Smooth muscle cell (in vitro differentiated cells): ENCODE data around the gene TPPP2. TPM values are rescaled to one million over a fixed set of nuclear protein-coding genes. Genes with fewer than 3 reads are reported as not detected.

Source experiments
- DNase-seq: peaks from one replicate; lab custom pipeline; 2025; ENCODE audit not compliant: unreplicated experiment; lab: John Stamatoyannopoulos, UW
- H2AFZ ChIP-seq: fragments of 200-600 bp; sonication (generic); 2 replicates; pipeline ENCODE4 v1.6.0; 2016; ENCODE audit warnings: antibody characterized with exemption, low read depth, mild to moderate bottlenecking
- H3F3A ChIP-seq: fragments of 200-600 bp; sonication (generic); 2 replicates; pipeline ENCODE4 v1.6.0; 2017; ENCODE audit warnings: antibody characterized with exemption, low read depth
- H3K27ac ChIP-seq: fragments of 200-600 bp; sonication (generic); 2 replicates; pipeline ENCODE4 v1.5.1; 2016; ENCODE audit warnings: low read depth, mild to moderate bottlenecking
- H3K27me3 ChIP-seq: fragments of 200-600 bp; sonication (generic); 2 replicates; pipeline ENCODE4 v1.6.1; 2016; ENCODE audit warnings: low read depth, mild to moderate bottlenecking
- H3K36me3 ChIP-seq: fragments of 200-600 bp; sonication (generic); 2 replicates; pipeline ENCODE4 v1.5.1; 2016; ENCODE audit warnings: low read depth
- H3K4me1 ChIP-seq: fragments of 200-600 bp; sonication (generic); 2 replicates; pipeline ENCODE4 v1.5.1; 2016; ENCODE audit warnings: low read depth
- H3K4me2 ChIP-seq: fragments of 200-600 bp; sonication (generic); 2 replicates; pipeline ENCODE4 v1.6.0; 2016; ENCODE audit warnings: mild to moderate bottlenecking
- H3K4me3 ChIP-seq: fragments of 200-600 bp; sonication (generic); 2 replicates; pipeline ENCODE4 v1.5.1; 2016; ENCODE audit warnings: mild to moderate bottlenecking
- H3K79me2 ChIP-seq: fragments of 200-600 bp; sonication (generic); 2 replicates; pipeline ENCODE4 v1.6.0; 2016; ENCODE audit warnings: low read depth, mild to moderate bottlenecking
- H3K9ac ChIP-seq: fragments of 200-600 bp; sonication (generic); 2 replicates; pipeline ENCODE4 v1.6.0; 2016; ENCODE audit warnings: low read depth
- H3K9me3 ChIP-seq: fragments of 200-600 bp; sonication (generic); replicated peaks from 2 replicates; pipeline ENCODE4 v1.5.1; 2016; ENCODE audit warnings: low read depth
- H4K20me1 ChIP-seq: fragments of 200-600 bp; sonication (generic); 2 replicates; pipeline ENCODE4 v1.6.0; 2016; ENCODE audit warnings: low read depth
- WGBS: methylation state at CpG from one replicate; pipeline ENCODE4 v1.1.7; 2016; ENCODE audit warnings: low lambda C conversion rate; 5-methylcytosine and 5-hydroxymethylcytosine counted together
- polyA plus RNA-seq: library from polyadenylated mRNA; unstranded; fragments of >200 nt; fragmentation: Nextera tagmentation; extraction: Ambion mirVana; gene quantifications from 2 replicates; pipeline ENCODE4 v1.2.1, GENCODE V29; 2016
- total RNA-seq: library from RNA; depleted of rRNA; stranded (reverse); fragments of >200 nt; gene quantifications from 2 replicates; pipeline ENCODE4 v1.2.3, GENCODE V29; 2014
- TF ChIP-seq, protein P1 (sequence below): fragments of 200-600 bp; sonication (generic); IDR thresholded peaks from 2 replicates; pipeline ENCODE4 v1.5.1; 2017; ENCODE audit warnings: borderline replicate concordance, mild to moderate bottlenecking, antibody characterized with exemption; ENCODE audit not compliant: insufficient read depth, poor library complexity, severe bottlenecking

Gene TPPP2
- total and polyA plus RNA-seq, 2 experiments from 2014 or later: 0.70 TPM; not detected in 1

DNA sequence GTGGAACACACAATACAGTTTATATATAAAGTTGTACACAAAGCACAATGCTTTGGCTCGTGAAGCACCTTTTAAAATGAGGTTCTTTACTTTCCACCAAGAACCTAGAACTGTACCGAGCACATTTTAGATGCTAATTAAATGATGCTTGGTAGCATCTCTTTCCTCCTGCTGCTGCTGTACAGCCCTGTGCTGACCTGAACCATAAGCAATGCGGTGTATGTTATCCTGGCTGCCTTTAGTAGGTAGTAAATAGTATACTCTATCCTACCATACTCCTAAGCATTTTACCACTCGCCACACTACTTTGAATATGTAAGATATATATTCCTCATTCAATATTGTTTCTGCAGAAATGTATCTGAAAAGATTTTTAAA is 24.7 kb downstream of the TPPP2 start:
- Histone ChIP-seq H3K9ac (no peak overlapping the region), H3K4me2 (no peak overlapping the region), H4K20me1 (no peaks in the 10 kb centered on the region), H3K4me3 (no peak overlapping the region), H3F3A (peaks cover 5% of the 10 kb centered on the region), H3K27ac (no peak overlapping the region), H3K36me3 (no peaks in the 10 kb centered on the region), H3K9me3 (no peaks in the 10 kb centered on the region), H2AFZ (no peak overlapping the region), H3K79me2 (no peaks in the 10 kb centered on the region), H3K27me3 (no peaks in the 10 kb centered on the region), H3K4me1 (no peaks in the 10 kb centered on the region)
- 95% methylated on average over 4 of the region's 4 CpGs for WGBS
- TF ChIP-seq, protein P1, sequence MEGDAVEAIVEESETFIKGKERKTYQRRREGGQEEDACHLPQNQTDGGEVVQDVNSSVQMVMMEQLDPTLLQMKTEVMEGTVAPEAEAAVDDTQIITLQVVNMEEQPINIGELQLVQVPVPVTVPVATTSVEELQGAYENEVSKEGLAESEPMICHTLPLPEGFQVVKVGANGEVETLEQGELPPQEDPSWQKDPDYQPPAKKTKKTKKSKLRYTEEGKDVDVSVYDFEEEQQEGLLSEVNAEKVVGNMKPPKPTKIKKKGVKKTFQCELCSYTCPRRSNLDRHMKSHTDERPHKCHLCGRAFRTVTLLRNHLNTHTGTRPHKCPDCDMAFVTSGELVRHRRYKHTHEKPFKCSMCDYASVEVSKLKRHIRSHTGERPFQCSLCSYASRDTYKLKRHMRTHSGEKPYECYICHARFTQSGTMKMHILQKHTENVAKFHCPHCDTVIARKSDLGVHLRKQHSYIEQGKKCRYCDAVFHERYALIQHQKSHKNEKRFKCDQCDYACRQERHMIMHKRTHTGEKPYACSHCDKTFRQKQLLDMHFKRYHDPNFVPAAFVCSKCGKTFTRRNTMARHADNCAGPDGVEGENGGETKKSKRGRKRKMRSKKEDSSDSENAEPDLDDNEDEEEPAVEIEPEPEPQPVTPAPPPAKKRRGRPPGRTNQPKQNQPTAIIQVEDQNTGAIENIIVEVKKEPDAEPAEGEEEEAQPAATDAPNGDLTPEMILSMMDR: no peak
- DNase-seq: no peak

DNA sequence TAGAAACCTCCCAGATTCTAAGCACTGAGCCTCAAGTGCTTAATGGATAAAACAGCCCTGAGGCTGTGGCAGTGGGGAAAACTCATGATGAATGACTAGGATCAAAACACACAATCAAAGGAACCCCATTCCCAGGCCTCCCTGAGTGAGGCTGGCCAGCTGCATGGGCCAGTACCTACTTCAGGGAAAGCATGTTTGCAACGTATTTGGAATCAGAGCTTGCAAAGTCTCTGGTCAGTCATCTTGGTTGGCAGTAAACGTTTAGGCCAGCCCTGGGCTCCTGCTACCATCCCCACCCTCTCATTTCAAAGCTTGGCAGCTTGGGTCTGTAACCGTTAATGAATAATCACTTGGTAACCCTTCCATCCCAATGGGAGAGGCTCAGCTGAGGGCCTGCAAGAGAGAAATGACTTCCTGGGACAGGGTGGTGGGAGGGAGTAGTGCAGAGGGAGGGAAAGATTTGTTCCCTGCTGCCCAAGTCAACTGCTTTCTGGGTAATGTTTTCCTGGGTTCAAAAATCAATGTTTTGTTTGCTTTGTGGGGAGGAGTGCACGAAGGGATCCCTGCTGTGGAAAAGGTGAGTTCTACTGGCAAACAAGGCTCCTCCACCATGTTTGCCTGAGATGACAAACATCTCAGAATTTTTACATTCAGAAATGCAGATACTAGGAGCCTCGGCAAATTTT is 25.6 kb downstream of the TPPP2 start:
- H3F3A ChIP-seq: peaks cover 3% of the 10 kb centered on the region
- H2AFZ ChIP-seq: no peak overlapping the region
- H3K36me3 ChIP-seq: no peaks in the 10 kb centered on the region
- no peak overlapping the region for H3K4me2 ChIP-seq
- no peak for DNase-seq
- no peak overlapping the region for H3K9ac ChIP-seq
- H3K9me3 ChIP-seq: no peaks in the 10 kb centered on the region
- TF ChIP-seq, protein P1: no peak
- 67% methylated on average over 5 of the region's 5 CpGs for WGBS
- H3K4me3 ChIP-seq: no peak overlapping the region
- H3K27ac ChIP-seq: no peak overlapping the region
- H4K20me1 ChIP-seq: no peaks in the 10 kb centered on the region
- H3K79me2 ChIP-seq: no peaks in the 10 kb centered on the region
- no peaks in the 10 kb centered on the region for H3K4me1 ChIP-seq
- no peaks in the 10 kb centered on the region for H3K27me3 ChIP-seq

DNA sequence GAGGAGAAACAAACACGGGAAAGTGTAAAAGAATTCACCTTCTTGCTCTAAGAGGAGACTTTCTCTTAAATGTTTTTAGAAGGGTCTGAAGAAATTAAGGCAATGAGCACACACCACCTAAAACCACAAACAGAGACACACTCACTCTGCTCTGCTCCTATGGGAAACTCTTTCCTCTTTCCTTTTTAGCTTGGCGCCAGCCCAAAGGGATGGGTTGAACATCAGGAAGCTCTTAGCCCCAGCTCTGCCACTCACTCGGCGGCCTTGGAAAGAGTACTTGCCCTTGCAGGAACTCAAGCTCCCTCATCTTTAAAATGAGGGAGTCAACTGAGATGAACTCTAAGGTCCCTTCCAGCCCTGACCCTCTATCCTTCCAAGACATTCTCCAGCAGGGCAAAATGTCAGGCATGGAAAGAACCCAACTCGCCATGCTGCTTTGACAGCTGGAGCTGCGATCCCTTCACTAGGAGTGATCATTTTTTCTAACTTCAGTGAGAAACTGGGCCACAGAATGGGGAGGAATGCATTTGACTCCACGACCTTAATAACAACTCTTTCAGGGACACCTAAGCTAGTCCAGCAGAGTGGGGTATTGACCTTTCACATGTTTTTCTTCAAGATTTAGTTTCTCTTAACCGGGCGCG is 26.6 kb downstream of the TPPP2 start:
- no peak overlapping the region for H3K4me2 ChIP-seq
- no peak overlapping the region for H2AFZ ChIP-seq
- H3K9me3 ChIP-seq: no peaks in the 10 kb centered on the region
- H3K79me2 ChIP-seq: no peaks in the 10 kb centered on the region
- H3K36me3 ChIP-seq: no peaks in the 10 kb centered on the region
- no peak overlapping the region for H3K4me3 ChIP-seq
- 95% methylated on average over 10 of the region's 10 CpGs for WGBS
- TF ChIP-seq, protein P1: no peak
- H3K9ac ChIP-seq: no peak overlapping the region
- no peaks in the 10 kb centered on the region for H3K4me1 ChIP-seq
- no peaks in the 10 kb centered on the region for H3K27me3 ChIP-seq
- H3K27ac ChIP-seq: no peak overlapping the region
- no peak for DNase-seq
- no peaks in the 10 kb centered on the region for H4K20me1 ChIP-seq
- H3F3A ChIP-seq: peaks cover 3% of the 10 kb centered on the region
